CD4-positive, alpha-beta T cell treated with Interferon gamma for 1 hour (primary cell): Measurements from ENCODE around the gene SNRPA.
A peak's percentile ranks its signal among the peaks of the same experiment; 100 is the strongest.
"Not testable (repeated sequence)": the region's sequence is repeated elsewhere in the genome, so short reads cannot be mapped to it uniquely, and the experiment has no call there.

ENCODE experiments used
- DNase-seq: peaks from one replicate; pipeline ENCODE4 v3.0.0-alpha.2; 2020

SNRPA gene

DNA sequence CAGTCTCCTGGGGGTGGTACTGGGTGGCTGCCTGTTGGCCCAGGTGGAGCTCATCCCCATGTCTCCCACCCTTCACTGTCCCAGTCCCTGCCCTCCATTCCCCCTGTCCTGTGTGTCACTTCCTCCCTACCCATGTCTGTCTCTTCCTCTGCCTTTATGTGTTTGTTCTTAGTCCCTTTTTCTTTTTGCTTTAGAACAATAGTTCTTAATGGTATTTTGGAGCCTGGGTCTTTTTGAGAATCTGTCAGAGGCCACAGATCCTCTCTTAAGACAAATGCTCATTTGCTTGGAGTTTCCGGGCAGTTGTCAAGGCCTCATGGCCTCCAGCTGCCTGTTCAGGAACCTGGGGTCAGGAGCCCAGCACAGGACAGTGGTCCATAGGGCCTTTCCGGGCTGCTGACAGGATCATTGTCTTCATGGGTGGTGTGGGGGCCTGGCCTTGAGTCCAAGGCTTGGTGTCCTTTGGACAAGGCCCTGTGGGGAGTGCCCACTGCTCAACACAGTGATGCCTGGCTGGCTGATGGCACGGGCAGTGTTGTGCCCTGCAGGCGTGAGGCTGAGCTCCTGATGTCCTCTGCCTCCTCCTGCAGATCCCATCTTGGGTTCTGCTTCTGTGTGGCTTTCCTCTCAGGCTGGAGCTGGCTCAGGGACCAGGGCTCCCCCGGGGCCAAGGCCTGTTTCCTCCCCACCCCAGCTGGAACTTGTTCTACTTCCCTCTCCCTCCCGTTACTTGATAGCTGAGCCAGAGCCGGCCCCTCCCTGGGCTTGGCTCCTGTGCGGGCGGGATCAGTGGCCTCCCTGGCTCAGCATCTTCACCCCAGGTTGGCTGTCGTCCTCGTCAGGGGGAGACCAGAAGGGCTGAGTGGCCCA lies 51.5 kb downstream of the SNRPA start:
- no peak for DNase-seq

DNA sequence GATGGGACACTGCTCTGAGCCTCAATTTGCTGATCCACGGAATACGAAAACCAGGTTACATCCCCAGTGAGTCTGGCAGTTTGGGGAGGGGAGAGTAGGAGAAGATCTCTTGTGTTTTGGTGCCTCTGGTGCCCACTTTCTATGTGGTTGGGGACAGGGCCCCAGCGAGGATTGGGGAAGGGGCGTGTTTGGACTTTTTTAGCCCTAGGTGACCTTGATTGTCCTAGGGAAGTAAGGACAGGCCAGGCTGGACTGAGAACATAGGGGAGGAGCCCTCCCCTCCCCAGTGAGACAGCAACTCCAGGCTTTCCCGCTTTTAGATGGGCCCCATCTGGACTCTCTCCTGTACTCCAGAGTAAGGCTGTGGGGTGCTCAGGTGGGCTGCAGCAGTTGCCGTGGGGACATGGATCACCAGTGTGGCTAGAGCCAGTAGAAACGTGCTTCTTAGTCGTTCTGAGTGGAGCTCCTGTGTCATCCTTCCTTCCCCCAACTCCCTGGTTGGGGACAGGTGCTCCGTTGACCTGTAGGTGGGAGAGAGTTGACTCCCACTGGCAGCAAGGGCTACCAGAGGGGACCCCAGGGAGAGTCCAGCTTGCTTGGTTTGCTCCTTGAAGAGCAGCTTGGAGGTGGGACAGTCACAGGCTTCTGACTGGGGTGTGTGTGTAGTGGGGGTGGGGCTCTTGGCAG lies 52.3 kb downstream of the SNRPA start:
- no peak for DNase-seq

DNA sequence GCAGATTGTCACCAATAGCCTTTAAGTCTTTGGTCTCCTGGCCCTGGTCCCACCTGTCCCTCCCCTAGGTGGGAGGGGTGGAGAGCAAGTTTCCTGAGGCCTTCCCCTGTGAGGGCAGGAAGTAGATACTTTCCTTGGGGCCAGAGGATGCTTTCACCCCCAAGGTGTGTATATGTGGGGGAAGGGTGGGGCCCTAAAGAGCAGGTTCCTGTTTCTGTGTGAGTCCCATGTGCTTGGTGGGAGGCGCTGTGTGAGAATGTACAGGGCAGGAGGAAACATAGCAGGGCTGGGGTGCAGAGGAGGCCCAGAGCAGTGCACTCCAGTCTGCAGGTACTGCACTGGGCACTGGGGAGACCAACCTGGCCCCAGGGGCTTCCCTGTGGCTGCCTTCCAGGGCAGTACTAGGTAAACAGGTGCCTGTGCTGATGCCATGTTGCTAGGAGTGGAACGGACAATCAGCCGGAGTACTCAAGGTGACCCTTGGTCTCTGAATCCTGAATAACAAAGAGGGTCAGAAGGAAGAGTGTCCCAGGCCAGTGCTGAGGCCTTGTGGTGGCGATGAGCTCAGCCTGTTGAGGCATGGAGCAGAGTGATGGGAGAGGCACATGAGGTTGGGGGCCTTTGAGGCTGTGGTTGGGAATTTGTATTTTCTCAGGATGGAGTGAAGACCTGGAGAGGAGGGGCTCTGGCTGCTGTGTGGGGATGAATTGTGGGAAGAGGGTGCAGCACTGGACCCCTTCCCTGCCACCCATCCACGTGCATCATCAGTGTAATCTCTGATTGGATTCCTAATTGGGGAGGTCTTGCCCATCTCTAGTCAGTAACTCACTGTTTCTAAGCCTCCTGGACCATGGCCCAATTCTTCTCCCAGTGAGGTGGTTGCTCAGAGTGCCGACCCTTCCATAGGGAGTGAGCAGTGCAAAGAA lies 53.1 kb downstream of the SNRPA start:
- DNase-seq: peak; percentile 86

DNA sequence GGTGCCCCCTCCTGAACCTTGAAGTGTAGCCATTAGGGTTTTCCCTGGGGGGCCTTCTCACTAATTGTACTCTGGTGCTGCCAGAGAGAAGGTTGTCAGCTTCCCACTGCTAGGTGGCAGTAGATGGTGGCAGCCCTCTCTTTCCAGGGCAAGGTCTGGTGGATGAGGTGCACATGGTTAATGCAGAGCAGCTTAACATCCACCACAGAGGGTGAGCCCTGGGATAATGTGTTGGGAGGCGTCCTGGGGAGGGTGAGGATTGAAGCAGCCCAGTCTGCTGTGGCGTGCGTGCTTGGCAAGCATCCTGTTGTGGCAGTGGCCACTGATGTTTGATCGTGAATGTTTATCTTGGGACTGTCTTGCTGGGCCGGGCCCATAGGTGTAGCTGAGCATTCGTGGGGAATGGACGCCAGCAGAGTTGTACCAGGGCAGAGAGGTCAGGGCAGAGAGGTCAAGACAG lies 53.8 kb downstream of the SNRPA start:
- DNase-seq: no peak

DNA sequence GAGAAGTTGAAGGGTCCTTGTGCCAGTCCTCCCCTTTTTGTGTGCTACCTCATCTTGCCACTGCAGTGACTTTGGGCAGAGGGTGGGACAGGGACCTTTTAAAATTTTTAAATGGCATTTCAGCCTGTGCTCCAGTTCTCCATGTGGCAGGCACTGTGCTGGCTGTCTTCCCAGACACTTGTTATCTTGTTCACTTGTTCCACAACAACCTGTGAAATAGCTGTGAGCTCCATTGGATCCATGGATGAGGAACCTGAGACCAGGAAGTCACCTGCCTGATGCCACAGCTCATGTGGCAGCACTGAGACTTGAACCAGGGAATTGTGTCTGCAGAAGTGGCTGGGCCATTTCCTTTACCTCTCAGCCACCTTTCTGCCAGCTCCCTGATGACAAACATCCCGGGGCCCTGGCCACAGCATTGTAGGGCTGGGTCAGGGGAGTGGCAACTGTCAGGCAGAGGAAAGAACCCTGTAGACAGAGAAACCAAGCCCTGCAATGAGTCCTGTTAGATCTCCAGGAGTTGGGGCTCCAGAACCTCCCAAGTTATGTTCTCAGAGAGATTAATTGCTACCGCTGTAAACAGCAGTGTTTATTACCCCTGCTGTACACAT lies 54.4 kb downstream of the SNRPA start:
- peak; percentile 34 for DNase-seq

DNA sequence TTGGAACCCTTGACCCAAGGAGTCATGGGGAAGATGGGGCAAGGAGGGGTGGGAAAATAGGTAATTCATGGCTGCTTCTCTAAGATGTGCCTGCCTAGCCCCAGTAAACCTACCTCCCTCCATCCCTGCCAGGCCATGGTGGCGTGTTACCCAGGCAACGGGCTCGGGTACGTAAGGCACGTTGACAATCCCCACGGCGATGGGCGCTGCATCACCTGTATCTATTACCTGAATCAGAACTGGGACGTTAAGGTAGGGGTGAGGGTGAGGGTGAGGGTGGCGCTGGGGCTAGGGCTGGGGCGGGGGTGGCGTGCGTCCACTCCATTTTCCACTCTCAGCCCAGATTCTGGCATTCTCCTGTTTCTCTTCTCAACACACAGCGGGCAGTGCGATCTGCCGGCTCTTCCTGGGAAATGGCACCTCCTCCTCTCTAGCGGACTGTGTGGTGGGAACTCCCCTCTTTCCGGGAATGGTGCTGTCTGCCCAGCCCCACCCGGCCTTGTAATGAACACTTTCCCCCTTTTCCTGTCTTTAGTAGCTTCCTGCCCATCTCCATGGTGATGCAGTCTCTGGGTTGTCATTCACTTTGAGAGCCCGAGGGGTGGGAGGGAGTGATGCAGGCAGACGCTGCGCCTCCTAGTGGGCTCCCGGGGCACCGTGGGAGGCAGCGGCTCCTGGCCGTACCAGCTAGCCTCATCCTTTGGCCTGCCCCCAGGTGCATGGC lies 55.6 kb downstream of the SNRPA start:
- DNase-seq: peak; percentile 81

DNA sequence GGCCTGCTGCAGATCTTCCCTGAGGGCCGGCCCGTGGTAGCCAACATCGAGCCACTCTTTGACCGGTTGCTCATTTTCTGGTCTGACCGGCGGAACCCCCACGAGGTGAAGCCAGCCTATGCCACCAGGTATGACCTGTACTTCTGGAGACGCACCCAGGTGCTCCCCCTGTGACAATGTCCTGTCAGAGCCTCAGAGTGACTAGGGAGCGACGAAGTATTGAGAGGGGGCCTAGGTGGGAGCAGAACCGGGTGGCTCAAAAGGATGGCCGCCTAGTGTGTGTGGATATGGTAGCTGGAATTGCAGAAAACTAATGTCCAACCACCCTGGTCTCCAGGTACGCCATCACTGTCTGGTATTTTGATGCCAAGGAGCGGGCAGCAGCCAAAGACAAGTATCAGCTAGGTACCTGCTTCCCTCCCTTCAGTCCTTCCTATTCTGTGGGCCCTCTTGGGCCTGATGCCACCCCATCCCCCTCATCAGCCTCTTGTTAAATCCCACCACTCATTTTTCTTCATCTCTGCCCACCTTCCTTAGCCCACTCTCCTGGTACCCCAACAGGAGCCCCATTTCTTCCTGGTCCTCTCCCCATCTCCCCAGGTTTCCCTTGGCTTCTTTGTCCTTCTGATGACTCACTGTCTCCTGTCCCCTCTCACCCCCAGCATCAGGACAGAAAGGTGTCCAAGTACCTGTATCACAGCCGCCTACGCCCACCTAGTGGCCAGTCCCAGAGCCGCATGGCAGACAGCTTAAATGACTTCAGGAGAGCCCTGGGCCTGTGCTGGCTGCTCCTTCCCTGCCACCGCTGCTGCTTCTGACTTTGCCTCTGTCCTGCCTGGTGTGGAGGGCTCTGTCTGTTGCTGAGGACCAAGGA lies 56.4 kb downstream of the SNRPA start:
- no peak for DNase-seq

DNA sequence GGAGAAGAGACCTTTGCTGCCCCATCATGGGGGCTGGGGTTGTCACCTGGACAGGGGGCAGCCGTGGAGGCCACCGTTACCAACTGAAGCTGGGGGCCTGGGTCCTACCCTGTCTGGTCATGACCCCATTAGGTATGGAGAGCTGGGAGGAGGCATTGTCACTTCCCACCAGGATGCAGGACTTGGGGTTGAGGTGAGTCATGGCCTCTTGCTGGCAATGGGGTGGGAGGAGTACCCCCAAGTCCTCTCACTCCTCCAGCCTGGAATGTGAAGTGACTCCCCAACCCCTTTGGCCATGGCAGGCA lies 57.0 kb downstream of the SNRPA start:
- DNase-seq: no peak

DNA sequence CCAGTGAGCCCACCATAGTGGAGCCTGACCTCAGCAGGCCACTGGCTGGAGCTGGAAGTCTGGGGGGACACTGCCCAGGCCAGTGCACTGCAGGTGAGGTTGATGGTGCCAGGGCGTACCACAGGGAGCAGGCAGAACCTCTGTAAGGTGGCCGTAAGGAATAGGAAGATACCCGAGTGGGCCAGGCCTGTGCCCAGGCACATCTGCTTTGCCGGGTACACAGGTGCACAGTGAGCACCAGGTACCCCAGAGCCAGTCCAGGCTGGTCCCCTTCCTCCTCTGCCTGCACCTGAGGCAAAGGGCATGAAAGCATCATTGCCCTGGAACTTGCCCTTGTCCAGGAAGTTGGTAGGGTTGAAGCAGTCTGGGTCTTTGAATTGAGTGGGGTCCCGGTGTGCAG lies 57.5 kb downstream of the SNRPA start:
- DNase-seq: no peak

DNA sequence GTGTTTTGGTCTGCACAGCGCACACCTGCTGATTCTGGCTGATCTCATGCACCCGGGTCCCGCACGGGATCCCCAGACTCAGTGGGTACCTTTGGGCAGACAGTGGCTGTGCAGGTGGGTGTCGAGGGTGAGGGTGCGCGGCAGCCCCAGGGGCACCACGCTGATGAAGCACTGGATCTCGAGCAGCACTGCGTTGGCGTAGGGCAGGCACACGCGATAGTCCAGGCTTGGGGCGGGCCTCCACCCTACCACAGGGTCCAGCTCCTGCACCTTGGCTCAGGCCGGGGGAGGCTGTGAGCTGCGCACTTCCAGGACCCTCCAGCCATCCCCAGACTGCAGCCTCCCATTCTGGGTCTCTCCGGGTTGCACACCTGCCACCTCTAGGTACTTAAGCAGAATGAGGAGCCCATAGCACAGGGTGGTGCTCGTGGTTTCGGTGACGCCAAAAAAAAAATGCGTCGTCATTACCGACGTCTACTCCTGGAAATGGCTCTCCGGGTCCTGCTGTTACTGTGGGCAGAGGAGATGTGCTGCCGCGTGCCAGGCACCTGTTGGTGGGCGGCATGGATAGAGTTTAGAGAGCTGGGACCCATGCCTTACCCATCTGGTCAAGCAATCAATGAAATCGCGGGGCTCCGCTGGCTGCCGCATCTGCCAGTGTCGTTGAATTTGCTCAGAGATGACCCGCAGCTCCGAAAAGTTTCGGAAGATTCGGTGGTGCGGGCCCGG lies 58.5 kb downstream of the SNRPA start:
- no peak for DNase-seq

DNA sequence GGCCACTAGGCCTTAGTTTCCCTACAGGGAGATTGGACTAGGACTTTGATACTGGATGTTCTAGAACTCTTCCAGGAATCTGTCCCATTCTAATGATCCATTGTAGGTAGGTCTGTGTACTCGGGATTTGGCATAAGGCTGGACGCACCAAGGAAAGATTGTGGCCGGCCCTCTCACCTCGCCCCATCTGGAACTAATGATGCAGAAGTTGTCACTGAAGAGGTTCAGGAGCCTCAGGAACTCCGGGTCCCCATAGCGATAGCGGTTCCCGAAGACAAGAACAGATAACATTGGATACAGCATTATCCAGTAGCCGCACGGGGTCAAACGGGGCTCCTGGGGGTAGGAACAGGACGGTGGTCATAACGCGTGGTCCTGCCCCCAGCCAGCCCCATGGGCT lies 59.2 kb downstream of the SNRPA start:
- no peak for DNase-seq

DNA sequence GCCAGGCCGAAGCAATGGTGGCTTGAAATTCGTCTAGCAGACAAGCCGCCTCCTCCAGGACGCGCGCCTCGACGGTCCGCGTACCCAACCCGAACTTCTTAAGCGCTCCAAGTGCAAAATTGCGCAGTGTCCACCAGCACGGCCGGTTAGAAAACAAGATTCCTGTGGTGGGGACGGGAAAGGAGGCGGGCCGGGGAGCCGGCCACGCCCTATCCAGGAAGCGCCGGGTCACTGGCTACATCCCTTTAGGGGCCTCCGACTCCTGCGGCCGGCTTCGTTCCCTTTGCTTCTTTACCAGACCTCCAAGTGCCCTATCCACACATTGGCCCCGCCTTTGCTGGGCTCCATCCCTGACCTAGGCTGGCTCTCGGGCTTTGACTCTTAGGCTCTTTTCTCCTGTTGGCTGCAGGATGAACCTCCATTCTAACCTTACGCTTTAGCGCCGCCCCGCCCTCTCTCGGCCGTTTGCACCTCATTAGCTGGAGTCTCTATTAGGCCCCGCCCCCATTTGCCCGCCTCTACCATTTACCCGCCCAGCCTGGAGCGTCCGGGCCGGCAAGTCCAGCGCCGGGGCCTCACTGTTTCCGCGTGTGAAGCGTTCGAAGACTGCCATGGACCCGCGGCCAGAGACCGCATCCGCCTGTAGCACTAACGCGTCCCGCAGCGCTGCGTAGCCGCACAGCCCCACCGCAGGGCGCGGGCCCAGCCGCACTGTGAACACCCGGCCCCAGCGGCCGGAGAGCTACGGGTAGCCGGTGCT lies 59.8 kb downstream of the SNRPA start:
- peak; percentile 66 for DNase-seq

DNA sequence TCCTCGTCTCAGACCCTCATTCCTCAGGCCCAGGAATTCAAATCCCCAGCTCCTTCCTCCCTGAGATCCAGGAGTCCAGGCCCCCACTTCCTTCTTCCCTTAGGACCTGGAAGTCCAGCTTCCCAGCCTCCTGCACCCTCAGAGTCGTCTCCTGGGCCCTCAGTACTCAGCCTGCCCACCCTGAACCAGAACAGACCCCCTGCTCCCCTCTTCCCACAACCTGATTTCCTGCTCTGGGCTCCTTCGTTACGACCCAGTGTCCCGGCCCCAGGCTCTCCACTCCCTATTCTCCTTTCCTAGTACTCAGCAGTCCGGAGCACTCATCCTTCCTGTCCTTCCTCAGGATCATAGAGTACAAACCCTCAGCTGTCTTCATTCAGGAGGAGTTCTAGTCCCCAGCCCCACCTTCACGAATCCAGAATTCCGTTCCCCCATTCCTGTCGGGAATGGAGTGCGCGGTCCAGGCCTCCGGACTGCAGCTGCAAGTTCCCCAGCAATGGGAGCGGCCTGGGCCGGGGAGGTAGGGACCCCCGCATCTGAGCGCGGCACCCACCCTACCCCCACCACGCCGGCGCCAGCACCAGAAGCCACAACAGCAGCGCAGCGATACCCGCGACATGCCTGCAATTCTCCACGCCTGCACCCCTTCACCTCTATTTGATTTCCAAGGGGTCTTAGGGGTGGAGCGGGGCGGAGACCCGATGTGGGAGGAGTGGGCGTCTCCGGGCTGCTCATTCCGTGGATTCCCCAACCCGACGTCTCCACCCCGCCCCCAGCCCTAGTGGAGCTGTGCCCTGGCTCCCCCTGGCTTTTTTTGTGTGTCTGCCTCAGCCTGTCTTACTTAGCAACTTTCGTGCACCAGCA lies 60.7 kb downstream of the SNRPA start:
- DNase-seq: no peak

DNA sequence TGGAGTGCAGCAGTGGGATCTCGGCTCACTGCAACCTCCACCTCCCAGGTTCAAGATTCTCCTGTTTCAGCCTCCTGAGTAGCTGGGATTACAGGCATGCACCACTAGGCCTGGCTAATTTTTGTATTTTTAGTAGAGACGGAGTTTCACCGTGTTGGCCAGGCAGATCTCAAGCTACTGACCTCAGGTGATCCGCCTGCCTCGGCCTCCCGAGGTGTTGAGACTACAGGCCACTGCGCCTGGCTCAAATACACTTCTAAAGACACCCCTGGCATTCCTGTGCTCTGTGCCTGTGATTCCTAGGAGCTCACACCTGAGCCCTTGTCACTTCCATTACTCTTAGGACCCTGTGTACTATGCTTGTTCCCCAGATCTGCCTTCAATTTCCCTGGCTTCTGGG lies 61.6 kb downstream of the SNRPA start:
- not testable (repeated sequence) for DNase-seq

DNA sequence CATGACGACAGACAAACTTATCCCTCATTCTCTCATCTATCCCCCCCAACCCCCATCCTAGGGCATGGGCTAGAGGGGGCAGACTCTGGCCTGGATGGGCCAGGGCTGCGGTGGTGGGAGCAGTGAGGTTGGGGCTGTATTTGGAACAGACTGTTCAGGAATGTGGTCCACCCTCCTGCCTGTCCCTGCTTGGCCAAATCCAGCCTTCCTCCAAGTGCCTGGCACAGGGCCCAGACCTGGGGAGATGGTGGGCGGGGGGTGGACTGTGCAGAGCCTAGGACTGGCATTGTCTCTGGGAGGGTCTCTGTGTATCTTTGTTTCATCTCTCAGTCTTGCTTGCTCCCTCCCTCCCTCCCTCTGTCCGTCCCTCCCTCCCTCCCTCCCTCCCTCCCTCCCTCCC lies 62.2 kb downstream of the SNRPA start:
- no peak for DNase-seq
